Activated CD4-positive, alpha-beta T cell treated with anti-CD3 and anti-CD28 coated beads, Interleukin-2, amount 10 ng/mL, durations not matched to agents 7 days and 5 days (primary cell): ENCODE measurements around the gene NGLY1. TPM values are rescaled to one million over a fixed set of nuclear protein-coding genes. Genes with fewer than 3 reads are reported as not detected.

ENCODE experiments used
- CTCF ChIA-PET: fragments of 350-600 bp; sonication (Branson Sonifier 250); formaldehyde crosslinking; loops from one replicate; lab custom pipeline; 2021; ENCODE audit warnings: antibody characterized with exemption; lab: Charles Lee
- POLR2A ChIA-PET: fragments of 350-600 bp; sonication (Branson Sonifier 250); formaldehyde crosslinking; loops from one replicate; lab custom pipeline; 2021; ENCODE audit warnings: antibody characterized with exemption; lab: Charles Lee
- DNase-seq: peaks from one replicate; pipeline ENCODE4 v3.0.0-alpha.2; 2020
- H3K27ac Mint-ChIP-seq: one replicate; pipeline ENCODE4 v1.8.0; 2021; ENCODE audit warnings: mild to moderate bottlenecking, moderate library complexity, mixed read lengths
- H3K27me3 Mint-ChIP-seq: one replicate; pipeline ENCODE4 v1.8.0; 2021; ENCODE audit warnings: mixed read lengths
- H3K36me3 Mint-ChIP-seq: one replicate; pipeline ENCODE4 v1.8.0; 2021; ENCODE audit warnings: low read depth, mixed read lengths
- H3K4me1 Mint-ChIP-seq: one replicate; pipeline ENCODE4 v1.8.0; 2021; ENCODE audit warnings: mixed read lengths
- H3K4me3 Mint-ChIP-seq: one replicate; pipeline ENCODE4 v1.8.0; 2021; ENCODE audit warnings: mild to moderate bottlenecking, moderate library complexity, mixed read lengths
- H3K9me3 Mint-ChIP-seq: one replicate; pipeline ENCODE4 v1.8.0; 2021; ENCODE audit warnings: mixed read lengths
- total RNA-seq, 2 experiments: library from RNA; stranded (reverse); gene quantifications; one replicate each; pipeline ENCODE4 v1.2.3, GENCODE V29; 2021

NGLY1 gene
- total RNA-seq, 2 experiments from 2014 or later, result 57.5 to 69.5 TPM

DNA sequence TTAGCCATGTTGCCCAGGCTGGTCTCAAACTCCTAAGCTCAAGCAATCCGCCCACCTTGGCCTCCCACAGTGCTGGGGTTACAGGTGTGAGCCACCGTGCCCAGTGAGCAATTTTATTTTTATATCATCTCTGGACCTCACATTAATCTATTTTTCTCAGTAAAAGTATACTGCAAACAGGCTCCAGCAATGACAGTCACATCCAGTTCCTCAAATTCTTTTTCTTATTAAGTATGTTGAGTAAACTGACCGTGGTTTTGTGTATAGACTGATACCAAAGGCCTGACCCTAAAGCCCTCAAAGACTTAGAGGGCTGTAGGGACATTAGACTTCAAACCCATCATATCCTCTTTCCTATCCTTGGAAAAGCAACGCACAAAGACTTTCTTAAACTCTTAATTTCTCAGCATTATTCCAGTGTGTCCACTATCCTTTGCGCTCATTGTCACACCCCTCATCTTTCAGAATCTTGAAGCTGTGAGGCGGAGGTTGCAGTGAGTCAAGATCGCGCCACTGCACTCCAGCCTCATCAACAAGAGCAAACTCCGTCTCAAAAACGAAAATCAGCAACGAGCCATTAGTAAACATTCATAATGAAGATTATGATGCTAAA, 2.0 kb downstream of the NGLY1 start:
- POLR2A ChIA-PET, result no interaction called here

DNA sequence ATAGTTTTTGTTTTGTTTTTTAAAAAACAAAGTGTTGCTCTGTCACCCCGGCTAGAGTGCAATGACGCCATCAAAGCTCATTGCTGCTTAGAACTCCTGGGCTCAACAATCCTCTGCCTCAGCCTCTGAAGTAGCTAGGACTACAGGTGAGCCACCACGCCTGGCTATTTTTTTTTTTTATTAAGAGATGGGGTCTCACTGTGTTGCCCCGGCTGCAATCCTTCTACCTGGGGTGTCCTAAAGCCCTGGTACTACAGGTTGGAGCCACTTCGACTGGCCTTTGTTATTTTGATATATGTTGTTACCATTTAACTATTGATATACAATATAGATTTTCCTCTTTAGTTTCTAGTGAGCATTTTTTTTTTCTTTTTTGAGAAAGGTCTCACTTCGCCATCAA, 2.6 kb downstream of the NGLY1 start:
- Mint-ChIP-seq H3K27me3 (no peaks in the 10 kb centered on the region), H3K36me3 (peaks cover 35% of the 10 kb centered on the region), H3K4me3 (no peak overlapping the region), H3K27ac (no peak overlapping the region), H3K9me3 (peaks cover 3% of the 10 kb centered on the region), H3K4me1 (peaks cover 48% of the 10 kb centered on the region)
- no peak for DNase-seq
- CTCF ChIA-PET, result interaction anchor here (0.6 kb wide), 1 partner anchor 14 kb away, joined by 3 read pairs; no protein-coding TSS in a partner anchor
- POLR2A ChIA-PET, result no interaction called here

More for the DNA sequence above, 2.0 kb downstream of the NGLY1 start:
- CTCF ChIA-PET, result interaction anchor here (0.6 to 1.1 kb wide), 2 partner anchors 15 to 30 kb away, joined by 3 read pairs; no protein-coding TSS in a partner anchor
- H3K27me3 Mint-ChIP-seq, result no peaks in the 10 kb centered on the region
- H3K36me3 Mint-ChIP-seq, result peaks cover 29% of the 10 kb centered on the region
- H3K9me3 Mint-ChIP-seq, result peaks cover 3% of the 10 kb centered on the region
- no peak overlapping the region for H3K27ac Mint-ChIP-seq
- DNase-seq, result no peak
- peaks cover 48% of the 10 kb centered on the region for H3K4me1 Mint-ChIP-seq
- peak overlapping the region; percentile 90 for H3K4me3 Mint-ChIP-seq

DNA sequence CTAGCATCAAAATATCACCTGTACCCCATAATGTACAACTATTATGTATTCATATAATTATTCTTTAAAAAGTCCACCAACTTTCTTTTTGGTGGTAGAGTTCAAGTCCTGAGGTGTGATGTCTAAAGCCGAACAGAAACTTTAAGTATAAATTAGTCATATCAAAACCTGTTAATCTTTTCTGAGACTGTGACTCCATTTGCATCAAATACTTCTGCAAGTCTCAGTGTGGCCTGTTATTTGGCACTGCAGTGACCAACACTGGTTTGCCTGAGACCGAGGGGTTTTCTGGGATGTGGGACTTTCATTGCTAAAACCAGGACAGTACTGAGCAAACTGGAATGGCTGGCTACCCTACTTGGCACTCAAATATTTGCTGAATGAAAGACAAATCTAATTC, 7.3 kb downstream of the NGLY1 start:
- no peaks in the 10 kb centered on the region for H3K27me3 Mint-ChIP-seq

DNA sequence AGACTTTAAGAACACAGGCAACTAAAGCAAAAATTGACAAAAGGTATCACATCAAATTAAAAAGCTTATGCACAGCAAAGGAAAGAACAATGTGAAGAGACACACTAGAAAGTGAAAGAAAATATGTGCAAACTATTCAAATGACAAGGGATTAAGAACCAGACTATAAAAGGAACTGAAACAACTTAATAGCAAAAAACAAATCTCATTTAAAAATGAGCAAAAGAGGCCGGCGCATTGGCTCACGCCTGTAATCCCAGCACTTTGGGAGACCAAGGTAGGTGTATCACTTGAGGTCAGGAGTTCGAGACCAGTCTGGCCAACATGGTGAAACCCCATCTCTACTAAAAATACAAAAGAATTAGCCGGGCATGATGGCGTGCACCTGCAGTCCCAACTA, 14.4 kb downstream of the NGLY1 start:
- POLR2A ChIA-PET, result no interaction called here
- CTCF ChIA-PET, result interaction anchor here (0.7 kb wide), 1 partner anchor 134 kb away, joined by 3 read pairs; no protein-coding TSS in a partner anchor
- peaks cover 55% of the 10 kb centered on the region for H3K36me3 Mint-ChIP-seq
- no peak overlapping the region for H3K27ac Mint-ChIP-seq
- H3K4me3 Mint-ChIP-seq, result no peak overlapping the region
- H3K27me3 Mint-ChIP-seq, result no peaks in the 10 kb centered on the region
- peaks cover 17% of the 10 kb centered on the region for H3K4me1 Mint-ChIP-seq
- H3K9me3 Mint-ChIP-seq, result peaks cover 24% of the 10 kb centered on the region
- DNase-seq, result no peak

More for the DNA sequence above, 7.3 kb downstream of the NGLY1 start:
- DNase-seq, result no peak
- ChIA-PET POLR2A (no interaction called here), CTCF (no interaction called here)
- H3K36me3 Mint-ChIP-seq, result peaks cover 65% of the 10 kb centered on the region
- no peak overlapping the region for H3K27ac Mint-ChIP-seq
- peaks cover 20% of the 10 kb centered on the region for H3K4me1 Mint-ChIP-seq
- peaks cover 23% of the 10 kb centered on the region for H3K9me3 Mint-ChIP-seq
- H3K4me3 Mint-ChIP-seq, result no peak overlapping the region

DNA sequence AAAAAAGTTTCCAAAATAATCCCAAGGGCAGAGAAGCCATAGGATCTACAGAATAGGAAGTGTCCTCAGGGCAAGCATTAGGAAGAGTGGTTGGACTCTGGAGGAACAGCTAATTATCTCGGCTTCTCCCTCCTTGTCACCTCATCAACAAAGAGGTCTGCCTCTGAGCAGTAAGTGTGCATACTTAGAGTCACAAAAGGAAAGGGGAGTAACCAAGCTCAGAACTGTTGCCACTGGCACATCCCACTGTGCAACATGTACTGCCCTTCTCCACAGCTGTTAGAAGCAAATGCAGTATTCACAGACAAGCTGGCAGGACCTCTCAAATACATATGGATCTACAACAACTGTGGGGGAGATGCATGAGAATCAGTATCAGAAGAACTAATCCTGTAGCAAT, 31.5 kb downstream of the NGLY1 start:
- ChIA-PET CTCF (interaction anchor here (1.2 kb wide), 1 partner anchor 59 kb away, joined by 3 read pairs; no protein-coding TSS in a partner anchor), POLR2A (no interaction called here)
- H3K27ac Mint-ChIP-seq, result no peak overlapping the region
- no peaks in the 10 kb centered on the region for H3K27me3 Mint-ChIP-seq
- no peaks in the 10 kb centered on the region for H3K9me3 Mint-ChIP-seq
- no peak for DNase-seq
- no peak overlapping the region for H3K4me3 Mint-ChIP-seq
- H3K36me3 Mint-ChIP-seq, result peaks cover 62% of the 10 kb centered on the region
- no peaks in the 10 kb centered on the region for H3K4me1 Mint-ChIP-seq

DNA sequence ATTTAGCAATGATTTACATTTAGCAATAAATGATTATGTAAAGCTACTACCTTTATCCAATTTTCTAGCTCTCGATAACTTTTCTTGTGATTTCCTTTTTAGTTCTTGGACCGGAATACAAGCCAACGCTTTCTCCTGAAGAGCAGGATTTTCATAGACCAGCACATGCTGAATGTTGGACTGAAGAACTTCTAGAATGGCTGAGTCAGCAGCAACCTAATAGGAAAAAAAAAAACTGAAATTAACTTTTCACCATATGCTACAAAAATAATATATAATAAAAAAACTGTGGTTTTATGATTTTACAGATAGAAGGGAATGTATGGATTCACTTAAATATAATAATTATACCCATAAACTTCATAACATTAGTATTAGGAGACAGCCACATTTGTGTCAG, 32.2 kb downstream of the NGLY1 start:
- CTCF ChIA-PET, result interaction anchor here (0.6 to 1.2 kb wide), 2 partner anchors 31 to 60 kb away, joined by 3 read pairs; no protein-coding TSS in a partner anchor
- H3K27me3 Mint-ChIP-seq, result no peaks in the 10 kb centered on the region
- no peak for DNase-seq
- H3K4me3 Mint-ChIP-seq, result no peak overlapping the region
- POLR2A ChIA-PET, result no interaction called here
- no peaks in the 10 kb centered on the region for H3K9me3 Mint-ChIP-seq
- no peaks in the 10 kb centered on the region for H3K4me1 Mint-ChIP-seq
- no peak overlapping the region for H3K27ac Mint-ChIP-seq
- peaks cover 60% of the 10 kb centered on the region for H3K36me3 Mint-ChIP-seq

DNA sequence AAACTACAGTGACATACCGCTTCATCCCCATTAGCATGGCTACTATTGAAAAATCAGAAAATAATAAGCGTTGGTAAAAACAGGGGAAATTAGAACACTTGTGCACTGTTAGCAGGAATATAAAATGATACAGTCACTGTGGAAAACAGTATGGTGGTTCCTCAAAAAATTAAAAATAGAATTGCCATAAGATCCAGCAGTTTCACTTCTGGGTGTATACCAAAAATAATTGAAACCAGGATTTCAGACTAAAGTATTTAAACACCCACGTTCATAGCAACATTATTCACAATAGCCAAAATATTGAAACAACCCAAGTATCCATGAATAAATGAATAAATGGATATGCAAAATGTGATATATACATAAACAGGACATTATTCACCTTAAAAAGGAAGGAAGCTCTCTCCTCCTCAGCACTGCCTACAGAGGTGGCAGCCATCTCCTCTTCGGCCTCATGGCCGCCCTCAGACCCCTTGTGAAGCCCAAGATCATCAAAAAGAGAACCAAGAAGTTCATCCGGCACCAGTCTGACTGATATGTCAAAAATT, 34.1 kb downstream of the NGLY1 start:
- CTCF ChIA-PET, result no interaction called here
- H3K27me3 Mint-ChIP-seq, result no peaks in the 10 kb centered on the region
- H3K27ac Mint-ChIP-seq, result no peak overlapping the region
- no peaks in the 10 kb centered on the region for H3K4me1 Mint-ChIP-seq
- POLR2A ChIA-PET, result no interaction called here
- H3K4me3 Mint-ChIP-seq, result no peak overlapping the region
- peaks cover 69% of the 10 kb centered on the region for H3K36me3 Mint-ChIP-seq
- DNase-seq, result no peak
- no peaks in the 10 kb centered on the region for H3K9me3 Mint-ChIP-seq

DNA sequence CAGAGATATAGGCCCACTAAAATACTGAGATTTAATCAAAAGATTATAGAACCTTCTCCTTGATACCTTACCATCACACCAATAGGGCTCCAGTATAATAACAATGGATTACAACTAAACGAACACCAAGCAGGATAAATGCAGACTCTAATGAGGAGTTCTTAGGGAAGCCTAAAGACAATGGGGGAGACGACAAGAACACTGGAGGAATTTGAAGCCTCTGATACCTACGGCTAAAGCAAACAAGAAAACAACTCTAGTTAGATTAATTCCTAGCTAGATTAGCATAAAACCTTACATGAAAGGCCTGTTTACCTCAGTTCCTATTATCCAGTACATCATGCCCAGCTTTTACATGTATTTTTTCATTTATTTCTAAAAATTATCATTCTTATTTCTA, 35.1 kb downstream of the NGLY1 start:
- H3K27me3 Mint-ChIP-seq, result no peaks in the 10 kb centered on the region
- CTCF ChIA-PET, result no interaction called here
- DNase-seq, result no peak
- no peaks in the 10 kb centered on the region for H3K9me3 Mint-ChIP-seq
- H3K4me1 Mint-ChIP-seq, result no peaks in the 10 kb centered on the region
- H3K4me3 Mint-ChIP-seq, result no peak overlapping the region
- no peak overlapping the region for H3K27ac Mint-ChIP-seq
- peaks cover 72% of the 10 kb centered on the region for H3K36me3 Mint-ChIP-seq
- POLR2A ChIA-PET, result no interaction called here

DNA sequence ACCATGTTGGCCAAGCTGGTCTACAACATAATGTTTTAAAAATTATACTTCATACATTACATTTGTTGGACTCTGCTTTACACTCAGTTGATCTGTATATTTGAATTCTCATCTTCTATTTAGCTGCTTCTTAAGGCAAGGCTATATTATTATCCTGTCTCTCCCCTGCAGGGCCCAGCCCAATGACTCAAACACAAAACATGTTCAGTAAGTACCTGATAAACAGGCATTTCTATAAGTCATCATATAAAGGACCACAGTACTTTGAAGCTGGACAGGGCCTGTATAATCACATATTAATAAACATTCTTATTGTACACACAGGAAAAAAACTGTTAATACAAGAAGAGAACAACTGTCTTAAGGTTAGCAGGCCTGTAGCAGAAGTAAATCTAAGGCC, 36.2 kb downstream of the NGLY1 start:
- Mint-ChIP-seq H3K27ac (no peak overlapping the region), H3K4me3 (no peak overlapping the region), H3K4me1 (no peaks in the 10 kb centered on the region), H3K9me3 (no peaks in the 10 kb centered on the region), H3K27me3 (no peaks in the 10 kb centered on the region), H3K36me3 (peaks cover 73% of the 10 kb centered on the region)
- DNase-seq, result no peak
- CTCF ChIA-PET, result no interaction called here
- POLR2A ChIA-PET, result no interaction called here

DNA sequence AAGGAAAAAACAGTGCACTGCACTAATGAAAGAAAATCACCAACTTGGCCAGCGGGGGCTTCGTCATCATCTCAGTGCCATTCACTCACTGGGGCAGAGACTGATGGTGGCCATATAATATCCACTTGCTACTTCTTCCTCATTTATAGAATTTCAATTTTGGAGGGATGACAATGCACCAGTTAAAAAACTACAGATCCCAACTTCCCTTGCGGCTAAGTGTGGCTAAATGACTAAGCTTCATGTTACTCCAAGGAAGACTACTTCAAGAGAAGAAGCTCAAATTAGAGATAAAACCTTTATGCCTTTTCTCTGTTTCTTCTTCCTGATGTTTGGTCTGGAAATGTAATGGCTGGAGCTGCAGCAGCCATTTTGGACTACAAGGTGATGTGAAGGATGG, 38.8 kb downstream of the NGLY1 start:
- no peaks in the 10 kb centered on the region for H3K9me3 Mint-ChIP-seq
- POLR2A ChIA-PET, result no interaction called here
- no peak overlapping the region for H3K4me3 Mint-ChIP-seq
- H3K27me3 Mint-ChIP-seq, result no peaks in the 10 kb centered on the region
- H3K36me3 Mint-ChIP-seq, result peaks cover 55% of the 10 kb centered on the region
- no peaks in the 10 kb centered on the region for H3K4me1 Mint-ChIP-seq
- no peak overlapping the region for H3K27ac Mint-ChIP-seq
- CTCF ChIA-PET, result no interaction called here
- no peak for DNase-seq

DNA sequence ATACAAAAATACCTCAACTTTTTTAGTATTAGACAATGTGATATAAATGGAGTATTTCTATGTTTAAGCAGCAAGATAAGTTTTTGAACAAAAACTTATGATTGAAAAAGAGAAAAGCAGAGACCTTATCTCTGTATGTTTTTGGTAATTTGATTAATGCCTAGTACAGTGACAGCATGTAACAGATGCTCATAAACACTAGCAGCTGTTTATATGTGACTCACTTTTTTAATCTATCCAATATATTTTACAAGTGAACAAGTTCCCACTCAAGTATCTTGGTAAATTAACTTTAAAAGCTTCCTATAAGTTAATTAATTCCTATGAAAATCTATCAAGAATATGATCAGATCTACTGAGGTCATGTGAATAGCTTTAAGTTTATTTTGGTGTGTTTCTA, 55.1 kb downstream of the NGLY1 start:
- POLR2A ChIA-PET, result no interaction called here
- CTCF ChIA-PET, result no interaction called here
- H3K4me3 Mint-ChIP-seq, result no peak overlapping the region
- no peaks in the 10 kb centered on the region for H3K27me3 Mint-ChIP-seq
- H3K27ac Mint-ChIP-seq, result no peak overlapping the region
- H3K4me1 Mint-ChIP-seq, result no peaks in the 10 kb centered on the region
- peaks cover 42% of the 10 kb centered on the region for H3K36me3 Mint-ChIP-seq
- no peak for DNase-seq
- no peaks in the 10 kb centered on the region for H3K9me3 Mint-ChIP-seq

DNA sequence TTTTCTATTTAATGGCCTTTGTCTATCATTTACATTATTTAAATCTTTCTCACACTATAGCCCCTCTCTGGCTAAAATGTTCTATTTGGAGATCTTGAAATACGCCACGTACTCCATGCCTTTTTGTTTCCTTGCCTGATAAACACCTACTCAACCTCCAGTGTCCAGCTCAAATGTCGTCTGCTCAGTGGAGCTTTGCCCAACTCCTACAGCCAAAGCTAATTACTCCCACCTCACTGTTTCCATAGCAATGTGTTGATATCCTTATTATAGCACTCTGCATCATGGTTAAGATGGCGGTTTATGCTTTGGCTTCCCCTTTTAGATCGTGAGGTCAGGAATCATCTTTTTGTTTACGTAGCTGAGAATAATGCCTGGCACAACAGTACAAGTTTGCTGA, 55.9 kb downstream of the NGLY1 start:
- ChIA-PET POLR2A (no interaction called here), CTCF (no interaction called here)
- no peak overlapping the region for H3K27ac Mint-ChIP-seq
- peaks cover 37% of the 10 kb centered on the region for H3K36me3 Mint-ChIP-seq
- H3K9me3 Mint-ChIP-seq, result no peaks in the 10 kb centered on the region
- DNase-seq, result no peak
- H3K4me1 Mint-ChIP-seq, result no peaks in the 10 kb centered on the region
- no peaks in the 10 kb centered on the region for H3K27me3 Mint-ChIP-seq
- no peak overlapping the region for H3K4me3 Mint-ChIP-seq

DNA sequence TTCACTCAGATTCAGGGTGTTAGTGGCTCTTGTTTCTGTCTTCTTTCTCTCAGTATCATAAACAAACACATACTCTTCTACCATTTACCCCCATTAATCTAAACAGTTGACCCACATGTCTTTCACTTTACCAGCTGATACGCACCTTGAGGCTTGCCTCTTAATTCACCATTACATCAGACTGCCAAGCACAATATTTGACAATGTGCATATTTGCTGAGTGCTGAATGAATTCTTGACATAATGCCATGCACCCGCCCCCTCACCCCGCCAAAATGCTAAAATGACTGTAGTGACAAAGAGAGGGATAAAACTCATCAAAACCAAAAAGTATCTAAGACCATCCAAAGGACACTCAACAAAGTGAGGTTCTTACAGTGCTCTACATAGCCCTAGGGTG, 57.4 kb downstream of the NGLY1 start:
- Mint-ChIP-seq H3K9me3 (no peaks in the 10 kb centered on the region), H3K27ac (no peak overlapping the region), H3K4me3 (no peak overlapping the region), H3K4me1 (no peaks in the 10 kb centered on the region), H3K36me3 (peaks cover 28% of the 10 kb centered on the region), H3K27me3 (no peaks in the 10 kb centered on the region)
- CTCF ChIA-PET, result interaction anchor here (0.7 kb wide), 1 partner anchor 292 kb away, joined by 3 read pairs; no protein-coding TSS in a partner anchor
- POLR2A ChIA-PET, result no interaction called here
- DNase-seq, result no peak
